Parathyroid adenoma (tissue), 2 donors: ENCODE results near the gene PPP1R13B.
A peak's percentile ranks its signal among the peaks of the same experiment; 100 is the strongest.

ENCODE experiments used
- H2AFZ ChIP-seq: fragments of 300-600 bp; sonication (generic); one replicate; pipeline ENCODE4 v1.7.0; 2017; ENCODE audit warnings: antibody characterized with exemption, mild to moderate bottlenecking
- H3K27ac ChIP-seq: fragments of 300-600 bp; sonication (generic); one replicate; pipeline ENCODE4 v1.7.0; 2017
- H3K27me3 ChIP-seq: fragments of 300-600 bp; sonication (generic); one replicate; pipeline ENCODE4 v1.7.0; 2017; ENCODE audit warnings: low read length; ENCODE audit not compliant: control insufficient read depth, insufficient read depth
- H3K36me3 ChIP-seq: fragments of 300-600 bp; sonication (generic); one replicate; pipeline ENCODE4 v1.7.0; 2017; ENCODE audit warnings: low read length; ENCODE audit not compliant: control insufficient read depth, insufficient read depth
- H3K4me1 ChIP-seq: fragments of 300-600 bp; sonication (generic); one replicate; pipeline ENCODE4 v1.7.0; 2017; ENCODE audit warnings: control low read depth
- H3K4me2 ChIP-seq: fragments of 300-600 bp; sonication (generic); one replicate; pipeline ENCODE4 v1.7.0; 2017; ENCODE audit warnings: low read length
- H3K4me3 ChIP-seq: fragments of 300-600 bp; sonication (generic); one replicate; pipeline ENCODE4 v1.7.0; 2017; ENCODE audit warnings: low read depth, low read length
- H3K79me2 ChIP-seq: fragments of 300-600 bp; sonication (generic); one replicate; pipeline ENCODE4 v1.7.0; 2017; ENCODE audit warnings: control low read depth
- H3K9ac ChIP-seq: fragments of 300-600 bp; sonication (generic); one replicate; pipeline ENCODE4 v1.7.0; 2017; ENCODE audit warnings: mild to moderate bottlenecking
- H3K9me3 ChIP-seq: fragments of 300-600 bp; sonication (generic); one replicate; pipeline ENCODE4 v1.7.0; 2017; ENCODE audit warnings: low read length; ENCODE audit not compliant: control insufficient read depth
- TF ChIP-seq, protein P1 (sequence below): fragments of 300-600 bp; sonication (generic); IDR thresholded peaks from one replicate; pipeline ENCODE4 v1.7.0; 2017; ENCODE audit warnings: antibody characterized with exemption, mild to moderate bottlenecking
- donor health status: primary hyperparathyroidism.

The PPP1R13B gene

GRCh38 chr14:103867523-103867953 lies 20.2 kb upstream of the PPP1R13B start:
- peak overlapping the region; percentile 38 for H3K27ac ChIP-seq
- no peak overlapping the region for H3K4me3 ChIP-seq
- H3K27me3 ChIP-seq: no peaks in the 10 kb centered on the region
- no peak overlapping the region for H3K9ac ChIP-seq
- H2AFZ ChIP-seq: peak overlapping the region; percentile 74
- H3K4me2 ChIP-seq: no peak overlapping the region
- no peaks in the 10 kb centered on the region for H3K79me2 ChIP-seq
- H3K4me1 ChIP-seq: peaks cover 15% of the 10 kb centered on the region
- no peaks in the 10 kb centered on the region for H3K36me3 ChIP-seq
- no peaks in the 10 kb centered on the region for H3K9me3 ChIP-seq
- TF ChIP-seq, protein P1, sequence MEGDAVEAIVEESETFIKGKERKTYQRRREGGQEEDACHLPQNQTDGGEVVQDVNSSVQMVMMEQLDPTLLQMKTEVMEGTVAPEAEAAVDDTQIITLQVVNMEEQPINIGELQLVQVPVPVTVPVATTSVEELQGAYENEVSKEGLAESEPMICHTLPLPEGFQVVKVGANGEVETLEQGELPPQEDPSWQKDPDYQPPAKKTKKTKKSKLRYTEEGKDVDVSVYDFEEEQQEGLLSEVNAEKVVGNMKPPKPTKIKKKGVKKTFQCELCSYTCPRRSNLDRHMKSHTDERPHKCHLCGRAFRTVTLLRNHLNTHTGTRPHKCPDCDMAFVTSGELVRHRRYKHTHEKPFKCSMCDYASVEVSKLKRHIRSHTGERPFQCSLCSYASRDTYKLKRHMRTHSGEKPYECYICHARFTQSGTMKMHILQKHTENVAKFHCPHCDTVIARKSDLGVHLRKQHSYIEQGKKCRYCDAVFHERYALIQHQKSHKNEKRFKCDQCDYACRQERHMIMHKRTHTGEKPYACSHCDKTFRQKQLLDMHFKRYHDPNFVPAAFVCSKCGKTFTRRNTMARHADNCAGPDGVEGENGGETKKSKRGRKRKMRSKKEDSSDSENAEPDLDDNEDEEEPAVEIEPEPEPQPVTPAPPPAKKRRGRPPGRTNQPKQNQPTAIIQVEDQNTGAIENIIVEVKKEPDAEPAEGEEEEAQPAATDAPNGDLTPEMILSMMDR: no peak

- Histone ChIP-seq H3K4me3 (no peak overlapping the region), H2AFZ (peak overlapping the region; percentile 74), H3K4me2 (no peak overlapping the region), H3K9ac (no peak overlapping the region), H3K9me3 (no peaks in the 10 kb centered on the region), H3K4me1 (peaks cover 10% of the 10 kb centered on the region), H3K27ac (peak overlapping the region; percentile 38), H3K79me2 (no peaks in the 10 kb centered on the region), H3K27me3 (no peaks in the 10 kb centered on the region), H3K36me3 (no peaks in the 10 kb centered on the region)
- TF ChIP-seq, protein P1: no peak
Observed at GRCh38 chr14:103867020-103867419, 19.6 kb upstream of the PPP1R13B start.

DNA sequence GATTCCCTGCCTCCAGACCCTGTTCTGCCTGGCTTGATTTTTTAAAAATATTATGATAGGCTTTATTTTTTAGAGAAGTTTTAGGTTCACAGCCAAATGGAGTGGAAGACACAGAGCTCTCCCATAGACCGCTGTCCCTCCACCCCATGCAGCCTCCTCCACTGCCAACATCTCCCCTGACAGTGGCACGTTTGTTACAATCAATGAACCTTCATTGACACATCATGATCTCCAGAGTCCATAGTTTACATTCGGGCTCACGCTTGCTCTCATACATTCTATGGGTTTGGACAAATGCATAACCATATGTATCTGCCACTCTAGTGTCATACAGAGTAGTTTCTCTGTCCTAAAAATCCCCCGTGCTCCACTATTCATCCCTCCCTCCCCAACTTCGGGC lies 15.9 kb upstream of the PPP1R13B start:
- TF ChIP-seq, protein P1: no peak

DNA sequence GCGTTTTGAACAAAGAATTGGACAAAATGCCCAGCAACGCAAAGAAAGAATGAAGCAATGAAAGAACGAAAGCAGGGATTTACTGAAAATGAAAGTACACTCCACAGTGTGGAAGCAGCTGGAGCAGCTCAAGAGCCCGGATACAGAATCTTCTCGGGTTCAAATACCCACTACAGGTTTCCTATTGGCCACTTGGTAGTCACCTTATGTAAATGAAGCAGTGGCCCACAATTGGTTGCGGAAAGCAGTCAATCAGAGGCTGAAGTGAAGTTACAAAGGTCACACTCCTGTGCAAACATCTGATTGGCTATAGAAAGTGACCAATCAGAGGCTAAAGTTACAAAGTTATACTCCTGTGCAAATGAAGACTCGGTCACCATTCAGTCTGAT lies 15.0 kb upstream of the PPP1R13B start:
- no peaks in the 10 kb centered on the region for H3K79me2 ChIP-seq
- H3K9ac ChIP-seq: no peak overlapping the region
- TF ChIP-seq, protein P1: no peak
- H3K4me1 ChIP-seq: peaks cover 3% of the 10 kb centered on the region
- H3K4me3 ChIP-seq: no peak overlapping the region
- H3K36me3 ChIP-seq: no peaks in the 10 kb centered on the region
- no peak overlapping the region for H3K4me2 ChIP-seq
- H3K27me3 ChIP-seq: no peaks in the 10 kb centered on the region
- no peaks in the 10 kb centered on the region for H3K9me3 ChIP-seq
- no peak overlapping the region for H2AFZ ChIP-seq
- no peak overlapping the region for H3K27ac ChIP-seq

More for the DNA sequence above, 15.9 kb upstream of the PPP1R13B start:
- H3K27ac ChIP-seq: no peak overlapping the region
- H3K4me2 ChIP-seq: no peak overlapping the region
- H3K36me3 ChIP-seq: no peaks in the 10 kb centered on the region
- no peaks in the 10 kb centered on the region for H3K79me2 ChIP-seq
- no peak overlapping the region for H2AFZ ChIP-seq
- H3K27me3 ChIP-seq: no peaks in the 10 kb centered on the region
- no peak overlapping the region for H3K9ac ChIP-seq
- no peaks in the 10 kb centered on the region for H3K9me3 ChIP-seq
- H3K4me1 ChIP-seq: peaks cover 10% of the 10 kb centered on the region
- H3K4me3 ChIP-seq: no peak overlapping the region
